HEK293 (cell line): Measurements from ENCODE around the gene FANK1.

Experiments used
- CTCF ChIA-PET: fragments of 350-600 bp; formaldehyde crosslinking; extraction: SDS; loops from one replicate; lab custom pipeline; 2021; ENCODE audit warnings: antibody characterized with exemption; lab: Yijun Ruan, JAX
- POLR2A ChIA-PET: fragments of 300-600 bp; formaldehyde crosslinking; extraction: SDS; loops from one replicate; lab custom pipeline; 2020; ENCODE audit warnings: antibody characterized with exemption, inconsistent platforms; lab: Yijun Ruan, JAX
- H3K27ac ChIP-seq: fragments of 200-500 bp; sonication (Bioruptor generic); 2 replicates; pipeline ENCODE4 v1.5.1; 2014; ENCODE audit warnings: low read depth, low read length, control low read depth, inconsistent platforms; ENCODE audit errors: extremely low read depth
- H3K36me3 ChIP-seq, 2 experiments: fragments of 200-500 bp in 1 of 2; sonication (Bioruptor generic) in 1 of 2; 1 replicate in 1 of 2; 2 replicates in 1 of 2; pipeline ENCODE4 v1.5.1; 2014 to 2017; ENCODE audit warnings: inconsistent platforms in 2 of 2, low read length in 2 of 2; ENCODE audit not compliant: control insufficient read depth in 2 of 2, insufficient read depth in 1 of 2
- H3K4me1 ChIP-seq: fragments of 200-500 bp; sonication (Bioruptor generic); 2 replicates; pipeline ENCODE4 v1.5.1; 2014; ENCODE audit warnings: mild to moderate bottlenecking, low read length, inconsistent platforms; ENCODE audit not compliant: control insufficient read depth, insufficient read depth
- H3K4me3 ChIP-seq: 2 replicates; pipeline ENCODE4 v1.5.1; 2011; ENCODE audit warnings: low read depth, mild to moderate bottlenecking, control low read depth, low read length, moderate library complexity
- H3K9me3 ChIP-seq: fragments of 200-500 bp; sonication (Bioruptor generic); 2 replicates; pipeline ENCODE4 v1.5.1; 2014; ENCODE audit warnings: low read depth, low read length, inconsistent platforms; ENCODE audit not compliant: control insufficient read depth, insufficient read depth
- GLIS1 ChIP-seq: fragments of 450-650 bp; formaldehyde crosslinking; IDR thresholded peaks from 2 replicates; pipeline ENCODE4 v1.5.1; 2016; ENCODE audit warnings: missing biosample characterization, missing genetic modification characterization
- MYNN ChIP-seq: fragments of 450-650 bp; formaldehyde crosslinking; IDR thresholded peaks from 2 replicates; pipeline ENCODE4 v1.5.1; 2016; ENCODE audit warnings: missing biosample characterization, missing genetic modification characterization, borderline replicate concordance
- PRDM1 ChIP-seq: fragments of 450-650 bp; formaldehyde crosslinking; IDR thresholded peaks from 2 replicates; pipeline ENCODE4; 2016; ENCODE audit warnings: missing biosample characterization, missing genetic modification characterization
- ZNF175 ChIP-seq: fragments of 450-650 bp; formaldehyde crosslinking; IDR thresholded peaks from 2 replicates; pipeline ENCODE4 v1.5.1; 2016; ENCODE audit warnings: missing biosample characterization, missing genetic modification characterization
- ZNF2 ChIP-seq: fragments of 450-650 bp; formaldehyde crosslinking; IDR thresholded peaks from 2 replicates; pipeline ENCODE4 v1.5.1; 2016; ENCODE audit warnings: missing biosample characterization, missing genetic modification characterization
- ZNF311 ChIP-seq: fragments of 450-650 bp; formaldehyde crosslinking; IDR thresholded peaks from 2 replicates; pipeline ENCODE4 v1.5.1; 2017; ENCODE audit warnings: missing biosample characterization, missing genetic modification characterization, borderline replicate concordance
- ZNF354C ChIP-seq: fragments of 450-650 bp; formaldehyde crosslinking; IDR thresholded peaks from 2 replicates; pipeline ENCODE4 v1.5.1; 2016; ENCODE audit warnings: missing biosample characterization, missing genetic modification characterization, low read depth, borderline replicate concordance
- ZNF514 ChIP-seq: fragments of 450-650 bp; formaldehyde crosslinking; IDR thresholded peaks from 2 replicates; pipeline ENCODE4 v1.5.1; 2016; ENCODE audit warnings: missing biosample characterization, missing genetic modification characterization
- ZNF529 ChIP-seq: fragments of 450-650 bp; formaldehyde crosslinking; IDR thresholded peaks from 2 replicates; pipeline ENCODE4 v1.5.1; 2017; ENCODE audit warnings: missing genetic modification characterization, missing biosample characterization; ENCODE audit not compliant: insufficient replicate concordance
- ZNF560 ChIP-seq: fragments of 450-650 bp; formaldehyde crosslinking; IDR thresholded peaks from 2 replicates; pipeline ENCODE4 v1.5.1; 2017; ENCODE audit warnings: missing biosample characterization, missing genetic modification characterization, borderline replicate concordance
- ZNF830 ChIP-seq: fragments of 450-650 bp; IDR thresholded peaks from 2 replicates; pipeline ENCODE4 v1.5.0; 2018; ENCODE audit warnings: missing biosample characterization, missing genetic modification characterization, low read depth, mild to moderate bottlenecking, moderate library complexity
- ZNF837 ChIP-seq: fragments of 450-650 bp; formaldehyde crosslinking; IDR thresholded peaks from 2 replicates; pipeline ENCODE4 v1.5.1; 2016; ENCODE audit warnings: missing biosample characterization, missing genetic modification characterization
- TF ChIP-seq, protein P1 (sequence below): fragments of 450-650 bp; formaldehyde crosslinking; IDR thresholded peaks from 2 replicates; pipeline ENCODE4 v1.5.1; 2016; ENCODE audit warnings: missing biosample characterization, missing genetic modification characterization
- TF ChIP-seq, protein P2 (sequence below): fragments of 450-650 bp; formaldehyde crosslinking; IDR thresholded peaks from 2 replicates; pipeline ENCODE4 v1.5.1; 2016; ENCODE audit warnings: missing biosample characterization, missing genetic modification characterization
- TF ChIP-seq, protein P3 (sequence below): fragments of 450-650 bp; formaldehyde crosslinking; IDR thresholded peaks from 2 replicates; pipeline ENCODE4 v1.5.1; 2016; ENCODE audit warnings: missing biosample characterization, missing genetic modification characterization
- TF ChIP-seq, protein P4 (sequence below): fragments of 450-650 bp; formaldehyde crosslinking; conservative IDR thresholded peaks from 2 replicates; pipeline ENCODE4 v1.5.1; 2016; ENCODE audit warnings: low read depth, missing biosample characterization, missing genetic modification characterization
- TF ChIP-seq, protein P5 (sequence below): fragments of 450-650 bp; formaldehyde crosslinking; conservative IDR thresholded peaks from 2 replicates; pipeline ENCODE4 v1.5.1; 2016; ENCODE audit warnings: low read depth, missing biosample characterization, missing genetic modification characterization

FANK1 gene

DNA sequence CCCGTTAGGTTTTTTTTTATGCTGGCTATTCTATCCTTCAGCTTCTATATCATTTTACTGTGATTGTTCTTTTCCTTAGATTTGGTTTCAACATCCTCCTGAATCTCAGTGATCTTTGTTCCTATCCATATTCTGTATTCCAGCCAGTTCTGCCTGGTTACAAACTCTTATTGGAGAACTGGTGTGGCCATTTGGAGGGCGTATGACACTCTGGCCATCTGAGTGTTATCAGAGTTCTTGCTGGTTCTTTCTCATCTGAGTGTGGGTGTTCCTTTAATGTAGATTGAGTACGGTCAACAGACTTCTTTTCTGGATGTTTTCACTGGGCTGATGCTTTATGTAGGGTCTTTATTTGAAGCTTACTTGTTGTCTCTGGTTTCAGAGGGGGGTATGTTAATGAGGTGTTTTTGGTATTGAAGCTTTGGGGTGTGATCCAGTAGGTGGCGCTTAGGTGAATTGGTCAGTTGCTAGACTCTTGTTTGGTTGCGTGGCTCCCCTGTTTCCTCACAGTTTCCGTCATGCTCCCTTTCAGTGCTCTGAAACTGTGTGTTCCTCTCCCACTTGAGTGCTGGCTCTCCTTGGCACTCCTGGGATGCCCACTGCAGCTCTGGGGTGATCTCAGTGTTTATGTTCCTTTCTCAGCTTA is 80.7 kb downstream of the FANK1 start:
- no peaks in the 10 kb centered on the region for H3K9me3 ChIP-seq
- H3K36me3 ChIP-seq = no peaks in the 10 kb centered on the region
- H3K4me1 ChIP-seq = no peaks in the 10 kb centered on the region
- POLR2A ChIA-PET = no interaction called here
- TF ChIP-seq ZNF2 = 0 out of 2 replicates have a peak, but pooled peaks have one; percentile 41
- TF ChIP-seq ZNF837 = no peak
- H3K27ac ChIP-seq = no peak overlapping the region
- no peak overlapping the region for H3K4me3 ChIP-seq
- CTCF ChIA-PET = interaction anchor here (0.6 to 4.0 kb wide), 7 partner anchors 28 to 527 kb away, joined by 3 to 20 read pairs (median 3); no protein-coding TSS in a partner anchor

DNA sequence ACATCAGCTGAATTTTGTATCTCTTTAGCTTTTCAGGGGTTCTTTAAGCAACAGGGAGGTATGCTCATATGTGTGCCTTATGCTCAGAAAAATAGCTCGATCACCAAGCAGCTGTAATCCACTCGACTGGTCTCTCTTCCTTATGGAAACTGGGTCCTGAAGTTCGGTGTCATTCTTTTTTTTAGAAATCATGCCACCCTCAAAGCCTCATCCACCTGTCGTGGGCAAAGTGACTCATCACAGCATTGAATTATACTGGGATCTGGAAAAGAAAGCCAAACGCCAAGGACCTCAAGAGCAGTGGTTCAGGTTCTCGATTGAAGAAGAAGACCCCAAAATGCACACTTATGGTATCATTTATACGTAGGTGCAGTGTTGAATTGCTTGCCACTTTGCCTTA is 83.6 kb downstream of the FANK1 start:
- ChIA-PET POLR2A (no interaction called here), CTCF (interaction anchor here (0.7 to 1.7 kb wide), 9 partner anchors 12 to 769 kb away, joined by 3 to 11 read pairs (median 3); no protein-coding TSS in a partner anchor)

More for the DNA sequence above, 83.6 kb downstream of the FANK1 start:
- no peaks in the 10 kb centered on the region for H3K4me1 ChIP-seq
- no peak for TF ChIP-seq GLIS1 (tag by site-specific recombination)
- TF ChIP-seq ZNF175 (tag by site-specific recombination) = no peak
- TF ChIP-seq ZNF560 = no peak
- TF ChIP-seq, protein P1, sequence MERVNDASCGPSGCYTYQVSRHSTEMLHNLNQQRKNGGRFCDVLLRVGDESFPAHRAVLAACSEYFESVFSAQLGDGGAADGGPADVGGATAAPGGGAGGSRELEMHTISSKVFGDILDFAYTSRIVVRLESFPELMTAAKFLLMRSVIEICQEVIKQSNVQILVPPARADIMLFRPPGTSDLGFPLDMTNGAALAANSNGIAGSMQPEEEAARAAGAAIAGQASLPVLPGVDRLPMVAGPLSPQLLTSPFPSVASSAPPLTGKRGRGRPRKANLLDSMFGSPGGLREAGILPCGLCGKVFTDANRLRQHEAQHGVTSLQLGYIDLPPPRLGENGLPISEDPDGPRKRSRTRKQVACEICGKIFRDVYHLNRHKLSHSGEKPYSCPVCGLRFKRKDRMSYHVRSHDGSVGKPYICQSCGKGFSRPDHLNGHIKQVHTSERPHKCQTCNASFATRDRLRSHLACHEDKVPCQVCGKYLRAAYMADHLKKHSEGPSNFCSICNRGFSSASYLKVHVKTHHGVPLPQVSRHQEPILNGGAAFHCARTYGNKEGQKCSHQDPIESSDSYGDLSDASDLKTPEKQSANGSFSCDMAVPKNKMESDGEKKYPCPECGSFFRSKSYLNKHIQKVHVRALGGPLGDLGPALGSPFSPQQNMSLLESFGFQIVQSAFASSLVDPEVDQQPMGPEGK (tag by site-specific recombination) = no peak
- no peak for TF ChIP-seq ZNF311 (tag by site-specific recombination)
- no peak for TF ChIP-seq ZNF354C
- TF ChIP-seq, protein P2, sequence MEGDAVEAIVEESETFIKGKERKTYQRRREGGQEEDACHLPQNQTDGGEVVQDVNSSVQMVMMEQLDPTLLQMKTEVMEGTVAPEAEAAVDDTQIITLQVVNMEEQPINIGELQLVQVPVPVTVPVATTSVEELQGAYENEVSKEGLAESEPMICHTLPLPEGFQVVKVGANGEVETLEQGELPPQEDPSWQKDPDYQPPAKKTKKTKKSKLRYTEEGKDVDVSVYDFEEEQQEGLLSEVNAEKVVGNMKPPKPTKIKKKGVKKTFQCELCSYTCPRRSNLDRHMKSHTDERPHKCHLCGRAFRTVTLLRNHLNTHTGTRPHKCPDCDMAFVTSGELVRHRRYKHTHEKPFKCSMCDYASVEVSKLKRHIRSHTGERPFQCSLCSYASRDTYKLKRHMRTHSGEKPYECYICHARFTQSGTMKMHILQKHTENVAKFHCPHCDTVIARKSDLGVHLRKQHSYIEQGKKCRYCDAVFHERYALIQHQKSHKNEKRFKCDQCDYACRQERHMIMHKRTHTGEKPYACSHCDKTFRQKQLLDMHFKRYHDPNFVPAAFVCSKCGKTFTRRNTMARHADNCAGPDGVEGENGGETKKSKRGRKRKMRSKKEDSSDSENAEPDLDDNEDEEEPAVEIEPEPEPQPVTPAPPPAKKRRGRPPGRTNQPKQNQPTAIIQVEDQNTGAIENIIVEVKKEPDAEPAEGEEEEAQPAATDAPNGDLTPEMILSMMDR = no peak
- TF ChIP-seq, protein P3, sequence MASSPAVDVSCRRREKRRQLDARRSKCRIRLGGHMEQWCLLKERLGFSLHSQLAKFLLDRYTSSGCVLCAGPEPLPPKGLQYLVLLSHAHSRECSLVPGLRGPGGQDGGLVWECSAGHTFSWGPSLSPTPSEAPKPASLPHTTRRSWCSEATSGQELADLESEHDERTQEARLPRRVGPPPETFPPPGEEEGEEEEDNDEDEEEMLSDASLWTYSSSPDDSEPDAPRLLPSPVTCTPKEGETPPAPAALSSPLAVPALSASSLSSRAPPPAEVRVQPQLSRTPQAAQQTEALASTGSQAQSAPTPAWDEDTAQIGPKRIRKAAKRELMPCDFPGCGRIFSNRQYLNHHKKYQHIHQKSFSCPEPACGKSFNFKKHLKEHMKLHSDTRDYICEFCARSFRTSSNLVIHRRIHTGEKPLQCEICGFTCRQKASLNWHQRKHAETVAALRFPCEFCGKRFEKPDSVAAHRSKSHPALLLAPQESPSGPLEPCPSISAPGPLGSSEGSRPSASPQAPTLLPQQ (tag by site-specific recombination) = no peak
- no peak for TF ChIP-seq ZNF514 (tag by site-specific recombination)
- TF ChIP-seq ZNF830 = no peak
- no peak for TF ChIP-seq MYNN (tag by site-specific recombination)
- TF ChIP-seq, protein P4, sequence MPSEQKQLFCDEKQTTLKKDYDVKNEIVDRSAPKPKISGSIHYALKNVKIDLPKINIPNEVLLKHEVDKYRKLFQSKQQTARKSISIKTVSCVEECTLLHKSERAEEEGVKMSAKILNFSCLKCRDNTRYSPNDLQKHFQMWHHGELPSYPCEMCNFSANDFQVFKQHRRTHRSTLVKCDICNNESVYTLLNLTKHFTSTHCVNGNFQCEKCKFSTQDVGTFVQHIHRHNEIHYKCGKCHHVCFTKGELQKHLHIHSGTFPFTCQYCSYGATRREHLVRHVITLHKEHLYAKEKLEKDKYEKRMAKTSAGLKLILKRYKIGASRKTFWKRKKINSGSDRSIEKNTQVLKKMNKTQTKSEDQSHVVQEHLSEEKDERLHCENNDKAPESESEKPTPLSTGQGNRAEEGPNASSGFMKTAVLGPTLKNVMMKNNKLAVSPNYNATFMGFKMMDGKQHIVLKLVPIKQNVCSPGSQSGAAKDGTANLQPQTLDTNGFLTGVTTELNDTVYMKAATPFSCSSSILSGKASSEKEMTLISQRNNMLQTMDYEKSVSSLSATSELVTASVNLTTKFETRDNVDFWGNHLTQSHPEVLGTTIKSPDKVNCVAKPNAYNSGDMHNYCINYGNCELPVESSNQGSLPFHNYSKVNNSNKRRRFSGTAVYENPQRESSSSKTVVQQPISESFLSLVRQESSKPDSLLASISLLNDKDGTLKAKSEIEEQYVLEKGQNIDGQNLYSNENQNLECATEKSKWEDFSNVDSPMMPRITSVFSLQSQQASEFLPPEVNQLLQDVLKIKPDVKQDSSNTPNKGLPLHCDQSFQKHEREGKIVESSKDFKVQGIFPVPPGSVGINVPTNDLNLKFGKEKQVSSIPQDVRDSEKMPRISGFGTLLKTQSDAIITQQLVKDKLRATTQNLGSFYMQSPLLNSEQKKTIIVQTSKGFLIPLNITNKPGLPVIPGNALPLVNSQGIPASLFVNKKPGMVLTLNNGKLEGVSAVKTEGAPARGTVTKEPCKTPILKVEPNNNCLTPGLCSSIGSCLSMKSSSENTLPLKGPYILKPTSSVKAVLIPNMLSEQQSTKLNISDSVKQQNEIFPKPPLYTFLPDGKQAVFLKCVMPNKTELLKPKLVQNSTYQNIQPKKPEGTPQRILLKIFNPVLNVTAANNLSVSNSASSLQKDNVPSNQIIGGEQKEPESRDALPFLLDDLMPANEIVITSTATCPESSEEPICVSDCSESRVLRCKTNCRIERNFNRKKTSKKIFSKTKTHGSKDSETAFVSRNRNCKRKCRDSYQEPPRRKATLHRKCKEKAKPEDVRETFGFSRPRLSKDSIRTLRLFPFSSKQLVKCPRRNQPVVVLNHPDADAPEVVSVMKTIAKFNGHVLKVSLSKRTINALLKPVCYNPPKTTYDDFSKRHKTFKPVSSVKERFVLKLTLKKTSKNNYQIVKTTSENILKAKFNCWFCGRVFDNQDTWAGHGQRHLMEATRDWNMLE (tag by site-specific recombination) = no peak
- TF ChIP-seq ZNF529 (tag by site-specific recombination) = no peak
- TF ChIP-seq, protein P5, sequence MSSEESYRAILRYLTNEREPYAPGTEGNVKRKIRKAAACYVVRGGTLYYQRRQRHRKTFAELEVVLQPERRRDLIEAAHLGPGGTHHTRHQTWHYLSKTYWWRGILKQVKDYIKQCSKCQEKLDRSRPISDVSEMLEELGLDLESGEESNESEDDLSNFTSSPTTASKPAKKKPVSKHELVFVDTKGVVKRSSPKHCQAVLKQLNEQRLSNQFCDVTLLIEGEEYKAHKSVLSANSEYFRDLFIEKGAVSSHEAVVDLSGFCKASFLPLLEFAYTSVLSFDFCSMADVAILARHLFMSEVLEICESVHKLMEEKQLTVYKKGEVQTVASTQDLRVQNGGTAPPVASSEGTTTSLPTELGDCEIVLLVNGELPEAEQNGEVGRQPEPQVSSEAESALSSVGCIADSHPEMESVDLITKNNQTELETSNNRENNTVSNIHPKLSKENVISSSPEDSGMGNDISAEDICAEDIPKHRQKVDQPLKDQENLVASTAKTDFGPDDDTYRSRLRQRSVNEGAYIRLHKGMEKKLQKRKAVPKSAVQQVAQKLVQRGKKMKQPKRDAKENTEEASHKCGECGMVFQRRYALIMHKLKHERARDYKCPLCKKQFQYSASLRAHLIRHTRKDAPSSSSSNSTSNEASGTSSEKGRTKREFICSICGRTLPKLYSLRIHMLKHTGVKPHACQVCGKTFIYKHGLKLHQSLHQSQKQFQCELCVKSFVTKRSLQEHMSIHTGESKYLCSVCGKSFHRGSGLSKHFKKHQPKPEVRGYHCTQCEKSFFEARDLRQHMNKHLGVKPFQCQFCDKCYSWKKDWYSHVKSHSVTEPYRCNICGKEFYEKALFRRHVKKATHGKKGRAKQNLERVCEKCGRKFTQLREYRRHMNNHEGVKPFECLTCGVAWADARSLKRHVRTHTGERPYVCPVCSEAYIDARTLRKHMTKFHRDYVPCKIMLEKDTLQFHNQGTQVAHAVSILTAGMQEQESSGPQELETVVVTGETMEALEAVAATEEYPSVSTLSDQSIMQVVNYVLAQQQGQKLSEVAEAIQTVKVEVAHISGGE (tag by site-specific recombination) = no peak
- TF ChIP-seq PRDM1 = no peak
- no peaks in the 10 kb centered on the region for H3K9me3 ChIP-seq
- no peaks in the 10 kb centered on the region for H3K36me3 ChIP-seq
- no peak overlapping the region for H3K27ac ChIP-seq
- no peak overlapping the region for H3K4me3 ChIP-seq
